K562 (cell line): ENCODE measurements around the gene AK5.

Source experiments
- ARNT ChIP-seq, 2 experiments: fragments of 450-650 bp; IDR thresholded peaks; 2 replicates each; pipeline ENCODE4 v1.6.1; 2016; ENCODE audit warnings: mild to moderate bottlenecking in 1 of 2
- BHLHE40 ChIP-seq: IDR thresholded peaks from 2 replicates; pipeline ENCODE4 v1.6.1; 2011; ENCODE audit warnings: low read length, improper control_type of control experiment
- CTCF ChIP-seq, 3 experiments: IDR thresholded peaks in 2 of 3; conservative IDR thresholded peaks in 1 of 3; 2 replicates each; pipeline ENCODE4 v1.5.1; 2011 to 2012; ENCODE audit warnings: low read length in 3 of 3, mild to moderate bottlenecking in 3 of 3, control low read depth in 2 of 3, improper control_type of control experiment in 1 of 3, inconsistent platforms in 1 of 3, low read depth in 1 of 3, mixed read lengths in 1 of 3, moderate library complexity in 1 of 3; ENCODE audit not compliant: insufficient read depth in 2 of 3
- EP300 ChIP-seq: IDR thresholded peaks from 2 replicates; pipeline ENCODE4 v1.6.1; 2012; ENCODE audit warnings: low read length, improper control_type of control experiment
- PHF8 ChIP-seq: fragments of 200-600 bp; sonication (generic); IDR thresholded peaks from 2 replicates; pipeline ENCODE4 v1.6.1; 2012; ENCODE audit warnings: mixed run types, mild to moderate bottlenecking, inconsistent platforms, low read length, moderate library complexity, borderline replicate concordance
- POLR2AphosphoS5 ChIP-seq: IDR thresholded peaks from 2 replicates; pipeline ENCODE4 v1.6.1; 2011; ENCODE audit warnings: mild to moderate bottlenecking, low read depth, low read length, moderate library complexity; ENCODE audit not compliant: control insufficient read depth, insufficient read depth
- TAL1 ChIP-seq: fragments of 450-650 bp; IDR thresholded peaks from 2 replicates; pipeline ENCODE4 v1.6.1; 2016; ENCODE audit warnings: mild to moderate bottlenecking
- TBL1XR1 ChIP-seq, 2 experiments: IDR thresholded peaks; 2 replicates each; pipeline ENCODE4 v1.6.1; 2012; ENCODE audit warnings: improper control_type of control experiment in 2 of 2, low read length in 2 of 2, mild to moderate bottlenecking in 1 of 2
- ZFPM2 ChIP-seq: fragments of 250-450 bp; sonication (Bioruptor Pico); IDR thresholded peaks from 2 replicates; pipeline ENCODE4 v1.5.1; 2022; ENCODE audit warnings: mild to moderate bottlenecking
- TF ChIP-seq, protein P1 (sequence below): sonication (generic); formaldehyde crosslinking; IDR thresholded peaks from 2 replicates; pipeline ENCODE4 v1.5.0; 2020; ENCODE audit warnings: missing genetic modification reagents

GRCh38 chr1:77341195-77341594, 59.4 kb downstream of the AK5 start:
- TF ChIP-seq, protein P1, sequence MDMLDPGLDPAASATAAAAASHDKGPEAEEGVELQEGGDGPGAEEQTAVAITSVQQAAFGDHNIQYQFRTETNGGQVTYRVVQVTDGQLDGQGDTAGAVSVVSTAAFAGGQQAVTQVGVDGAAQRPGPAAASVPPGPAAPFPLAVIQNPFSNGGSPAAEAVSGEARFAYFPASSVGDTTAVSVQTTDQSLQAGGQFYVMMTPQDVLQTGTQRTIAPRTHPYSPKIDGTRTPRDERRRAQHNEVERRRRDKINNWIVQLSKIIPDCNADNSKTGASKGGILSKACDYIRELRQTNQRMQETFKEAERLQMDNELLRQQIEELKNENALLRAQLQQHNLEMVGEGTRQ (CRISPR knock-in tag): no peak
- TF ChIP-seq POLR2AphosphoS5: no peak
- TF ChIP-seq CTCF (IDR thresholded peaks at IDR 0.05 in 2 of 3, conservative IDR thresholded peaks at IDR 0.05 in 1 of 3; ENCODE audit: insufficient read depth in 2 of 3, low read depth in 1 of 3, low read length in 3 of 3): no peak
- no peak for TF ChIP-seq PHF8
- TF ChIP-seq TBL1XR1 (IDR thresholded peaks at IDR 0.05; ENCODE audit: low read length in 2 of 2): no peak
- no peak for TF ChIP-seq EP300
- no peak for TF ChIP-seq ZFPM2 (CRISPR knock-in tag)
- no peak for TF ChIP-seq BHLHE40
- no peak for TF ChIP-seq TAL1
- no peak for TF ChIP-seq ARNT (IDR thresholded peaks at IDR 0.05)
